H1 (cell line): Measurements from ENCODE around the gene AHSP. TPM values are rescaled to one million over a fixed set of nuclear protein-coding genes. Genes with fewer than 3 reads are reported as not detected.
"Not testable (repeated sequence)": the region's sequence is repeated elsewhere in the genome, so short reads cannot be mapped to it uniquely, and the experiment has no call there.

ENCODE experiments used
- CTCF ChIA-PET: fragments of 300-600 bp; sonication (Branson Sonifier 250); formaldehyde crosslinking; loops from one replicate; lab custom pipeline; 2021; ENCODE audit not compliant: partially characterized antibody; lab: Charles Lee
- POLR2A ChIA-PET: fragments of 300-600 bp; sonication (Branson Sonifier 250); formaldehyde crosslinking; loops from one replicate; lab custom pipeline; 2021; ENCODE audit warnings: inconsistent platforms; ENCODE audit not compliant: partially characterized antibody; lab: Charles Lee
- DNase-seq, 2 experiments: peaks; one replicate each; pipeline versions ENCODE4 v3.0.0 to v3.0.0-alpha.2; 2010 to 2022; ENCODE audit warnings: low spot score in 2 of 2, low read depth in 1 of 2, mixed read lengths in 1 of 2
- FAIRE-seq: peaks from 2 replicates; lab custom pipeline; 2011; peaks lifted over from hg19 to GRCh38; lab: Jason Lieb, UNC
- H2AFZ ChIP-seq: 2 replicates; pipeline ENCODE4 v1.8.1; 2012; ENCODE audit warnings: low read length, inconsistent platforms
- H2AK5ac ChIP-seq: 2 replicates; pipeline ENCODE4 v1.6.1; 2013; ENCODE audit warnings: low read depth, low read length
- H2BK120ac ChIP-seq: replicated peaks from 2 replicates; pipeline ENCODE3; 2013; ENCODE audit warnings: low read depth, low read length, inconsistent platforms
- H2BK12ac ChIP-seq: 2 replicates; pipeline ENCODE4 v1.6.1; 2013; ENCODE audit warnings: low read depth, low read length
- H2BK15ac ChIP-seq: 2 replicates; pipeline ENCODE4 v1.6.1; 2013; ENCODE audit warnings: low read length
- H2BK20ac ChIP-seq: 2 replicates; pipeline ENCODE4 v1.6.1; 2013; ENCODE audit warnings: low read length
- H2BK5ac ChIP-seq: 2 replicates; pipeline ENCODE4 v1.6.1; 2013; ENCODE audit warnings: low read depth, low read length
- H3K14ac ChIP-seq: 2 replicates; pipeline ENCODE4 v1.6.1; 2013; ENCODE audit warnings: inconsistent platforms; ENCODE audit not compliant: insufficient read length
- H3K18ac ChIP-seq: 2 replicates; pipeline ENCODE4 v1.6.1; 2013; ENCODE audit warnings: low read length; ENCODE audit errors: extremely low read depth
- H3K23ac ChIP-seq: 2 replicates; pipeline ENCODE4 v1.6.1; 2013; ENCODE audit warnings: inconsistent platforms; ENCODE audit not compliant: insufficient read length
- H3K23me2 ChIP-seq: 2 replicates; pipeline ENCODE4 v1.6.1; 2013; ENCODE audit warnings: low read depth, low read length
- H3K27ac ChIP-seq: 2 replicates; pipeline ENCODE4 v1.6.1; 2011; ENCODE audit warnings: low read depth, low read length, inconsistent platforms
- H3K27me3 ChIP-seq, 4 experiments: replicated peaks in 1 of 4; 1 replicate in 1 of 4; 2 replicates in 3 of 4; pipeline versions ENCODE4 v1.6.1 to v1.8.1; 2011 to 2013; ENCODE audit warnings: low read length in 3 of 4, mild to moderate bottlenecking in 3 of 4, inconsistent platforms in 2 of 4, mixed read lengths in 2 of 4, moderate library complexity in 1 of 4; ENCODE audit not compliant: control insufficient read depth in 3 of 4, insufficient read depth in 3 of 4; ENCODE audit errors: extremely low read depth in 1 of 4
- H3K36me3 ChIP-seq, 4 experiments: 2 replicates each; pipeline versions ENCODE4 v1.6.1 to v1.8.1; 2011 to 2013; ENCODE audit warnings: mild to moderate bottlenecking in 4 of 4, low read length in 3 of 4, moderate library complexity in 2 of 4, control low read depth in 1 of 4, inconsistent platforms in 1 of 4; ENCODE audit not compliant: insufficient read depth in 4 of 4, control insufficient read depth in 2 of 4
- H3K4ac ChIP-seq: replicated peaks from 2 replicates; pipeline ENCODE3; 2013; ENCODE audit warnings: low read length, low read depth, mixed read lengths, inconsistent platforms; ENCODE audit not compliant: insufficient read length
- H3K4me1 ChIP-seq, 4 experiments: replicated peaks in 1 of 4; 1 replicate in 1 of 4; 2 replicates in 3 of 4; pipeline versions ENCODE4 v1.6.1 to v1.8.1; 2011 to 2013; ENCODE audit warnings: low read length in 3 of 4, inconsistent platforms in 2 of 4, mixed read lengths in 1 of 4; ENCODE audit not compliant: insufficient read depth in 4 of 4, control insufficient read depth in 3 of 4
- H3K4me2 ChIP-seq, 2 experiments: 2 replicates each; pipeline versions ENCODE4 v1.6.1 to v1.8.1; 2011 to 2013; ENCODE audit warnings: low read depth in 2 of 2, low read length in 2 of 2, control low read depth in 1 of 2, inconsistent platforms in 1 of 2, mild to moderate bottlenecking in 1 of 2; ENCODE audit not compliant: insufficient read depth in 1 of 2
- H3K4me3 ChIP-seq, 4 experiments: fragments of 200-600, 300-600 bp in 1 of 4; sonication (generic), shearing (Covaris generic), sonication (Bioruptor Twin) in 1 of 4; 2 replicates each; pipeline versions ENCODE4 v1.5.1 to v1.8.1; 2011 to 2016; ENCODE audit warnings: low read length in 4 of 4, low read depth in 3 of 4, control low read depth in 2 of 4, inconsistent platforms in 2 of 4, mild to moderate bottlenecking in 2 of 4, mixed read lengths in 1 of 4, moderate library complexity in 1 of 4; ENCODE audit not compliant: insufficient read depth in 2 of 4; ENCODE audit errors: extremely low read depth in 1 of 4
- H3K56ac ChIP-seq: replicated peaks from 2 replicates; pipeline ENCODE3; 2013; ENCODE audit warnings: low read depth, mild to moderate bottlenecking, mixed read lengths, low read length, inconsistent platforms; ENCODE audit not compliant: insufficient read length
- H3K79me1 ChIP-seq: 2 replicates; pipeline ENCODE4 v1.6.1; 2013; ENCODE audit warnings: low read depth, low read length, control low read depth
- H3K79me2 ChIP-seq, 2 experiments: 2 replicates each; pipeline versions ENCODE4 v1.6.1 to v1.8.1; 2012 to 2013; ENCODE audit warnings: low read length in 2 of 2, mild to moderate bottlenecking in 2 of 2, inconsistent platforms in 1 of 2; ENCODE audit not compliant: insufficient read depth in 2 of 2, control insufficient read depth in 1 of 2
- H3K9ac ChIP-seq, 4 experiments: replicated peaks in 1 of 4; 1 replicate in 1 of 4; 2 replicates in 3 of 4; pipeline versions ENCODE4 v1.6.1 to v1.8.1; 2011 to 2013; ENCODE audit warnings: low read depth in 3 of 4, low read length in 3 of 4, control low read depth in 2 of 4, mild to moderate bottlenecking in 2 of 4, moderate library complexity in 2 of 4, inconsistent platforms in 1 of 4; ENCODE audit errors: extremely low read depth in 1 of 4
- H3K9me3 ChIP-seq, 2 experiments: 2 replicates each; pipeline versions ENCODE4 v1.6.1 to v1.8.1; 2012 to 2013; ENCODE audit warnings: mild to moderate bottlenecking in 2 of 2, moderate library complexity in 2 of 2, control low read depth in 1 of 2, inconsistent platforms in 1 of 2, low read depth in 1 of 2, low read length in 1 of 2, mixed read lengths in 1 of 2; ENCODE audit not compliant: insufficient read depth in 2 of 2
- H4K20me1 ChIP-seq, 2 experiments: replicated peaks in 1 of 2; 2 replicates each; pipeline versions ENCODE3 to v1.8.1; 2011 to 2013; ENCODE audit warnings: inconsistent platforms in 2 of 2, low read length in 2 of 2, mild to moderate bottlenecking in 1 of 2; ENCODE audit not compliant: insufficient read depth in 2 of 2, control insufficient read depth in 1 of 2
- H4K5ac ChIP-seq: 2 replicates; pipeline ENCODE4 v1.6.1; 2013; ENCODE audit warnings: low read length, low read depth, mixed read lengths, inconsistent platforms; ENCODE audit not compliant: insufficient read length
- H4K8ac ChIP-seq: 2 replicates; pipeline ENCODE4 v1.8.0; 2013; ENCODE audit warnings: mild to moderate bottlenecking, moderate library complexity, low read length, inconsistent platforms; ENCODE audit not compliant: insufficient read depth; ENCODE audit errors: extremely low read depth
- H4K91ac ChIP-seq: replicated peaks from 2 replicates; pipeline ENCODE3; 2013; ENCODE audit warnings: low read length, mixed read lengths, inconsistent platforms; ENCODE audit not compliant: insufficient read length
- WGBS, 2 experiments: shearing (Covaris generic) in 1 of 2; methylation state at CpG; one replicate each; pipeline versions ENCODE4 v1.1.6 to v1.1.7; 2013 to 2015; ENCODE audit warnings: low lambda C conversion rate in 2 of 2, mixed read lengths in 2 of 2, inconsistent platforms in 1 of 2, low coverage in 1 of 2, missing lambda C conversion rate in 1 of 2; ENCODE audit not compliant: insufficient replicate concordance in 2 of 2, insufficient coverage in 1 of 2, insufficient read length in 1 of 2; ENCODE audit errors: extremely low coverage in 1 of 2, missing lambda C conversion rate in 1 of 2; 5-methylcytosine and 5-hydroxymethylcytosine counted together
- polyA plus RNA-seq, 7 experiments: library from polyadenylated mRNA; depleted of rRNA in 3 of 7; stranded (reverse) in 5 of 7; unstranded in 2 of 7; fragments of >200 nt in 5 of 7; fragments of 200-250 nt in 2 of 7; gene quantifications; 1 replicate in 5 of 7; 2 replicates in 1 of 7; 4 replicates in 1 of 7; pipeline versions ENCODE4 v1.2.1 to v1.2.3, GENCODE V29; 2011 to 2013; ENCODE audit warnings: missing spikeins in 2 of 7, mixed read lengths in 2 of 7
- total RNA-seq: library from RNA; stranded (reverse); fragmentation: NEBNext Ultra II Directional; extraction: Animal tissue kit (Norgen Biotek cat#: 25700); gene quantifications from 2 replicates; pipeline ENCODE4 v1.2.1, GENCODE V29; 2021

The AHSP gene
- total and polyA plus RNA-seq, 2 of the 8 experiments (the other 6 are each of a cell fraction or from before 2014, with no cell fraction given), result 0.91 to 15.3 TPM

GRCh38 chr16:31503555-31503954, 24.1 kb upstream of the AHSP start:
- 87% methylated on average over 8 of the region's 8 CpGs; no CpG with 5 or more reads in 1 of the 2 experiments for WGBS, 2 experiments
- not testable (repeated sequence) for H4K20me1 ChIP-seq, H3K79me2 ChIP-seq, H3K9ac ChIP-seq, H2BK15ac ChIP-seq, H2BK20ac ChIP-seq, H4K5ac ChIP-seq, H2BK5ac ChIP-seq, H3K9me3 ChIP-seq, H3K23ac ChIP-seq, H3K27ac ChIP-seq, H3K4me3 ChIP-seq, H3K79me1 ChIP-seq, FAIRE-seq, H2BK120ac ChIP-seq, DNase-seq, H3K23me2 ChIP-seq, H2BK12ac ChIP-seq, H4K91ac ChIP-seq, H3K18ac ChIP-seq, H3K27me3 ChIP-seq, H3K4me2 ChIP-seq, H2AK5ac ChIP-seq, H3K56ac ChIP-seq, H3K4me1 ChIP-seq, H4K8ac ChIP-seq, H3K14ac ChIP-seq, H3K36me3 ChIP-seq, H2AFZ ChIP-seq, H3K4ac ChIP-seq
- ChIA-PET CTCF (interaction anchor here (0.7 to 1.6 kb wide), 5 partner anchors 8 to 207 kb away, joined by 3 to 7 read pairs (median 3); no protein-coding TSS in a partner anchor), POLR2A (interaction anchor here (1.1 to 10.6 kb wide), 2 partner anchors 15 to 25 kb away, joined by 3 to 69 read pairs; no protein-coding TSS in a partner anchor)
